DMS53 treated with DMSO at 0.1 percent for 48 hours (cell line): ENCODE data around the gene SPRY1.
A peak's percentile ranks its signal among the peaks of the same experiment; 100 is the strongest.

ENCODE experiments used
- DNase-seq: peaks from one replicate; lab custom pipeline; 2025; ENCODE audit not compliant: unreplicated experiment; lab: John Stamatoyannopoulos, UW

Gene SPRY1

DNA sequence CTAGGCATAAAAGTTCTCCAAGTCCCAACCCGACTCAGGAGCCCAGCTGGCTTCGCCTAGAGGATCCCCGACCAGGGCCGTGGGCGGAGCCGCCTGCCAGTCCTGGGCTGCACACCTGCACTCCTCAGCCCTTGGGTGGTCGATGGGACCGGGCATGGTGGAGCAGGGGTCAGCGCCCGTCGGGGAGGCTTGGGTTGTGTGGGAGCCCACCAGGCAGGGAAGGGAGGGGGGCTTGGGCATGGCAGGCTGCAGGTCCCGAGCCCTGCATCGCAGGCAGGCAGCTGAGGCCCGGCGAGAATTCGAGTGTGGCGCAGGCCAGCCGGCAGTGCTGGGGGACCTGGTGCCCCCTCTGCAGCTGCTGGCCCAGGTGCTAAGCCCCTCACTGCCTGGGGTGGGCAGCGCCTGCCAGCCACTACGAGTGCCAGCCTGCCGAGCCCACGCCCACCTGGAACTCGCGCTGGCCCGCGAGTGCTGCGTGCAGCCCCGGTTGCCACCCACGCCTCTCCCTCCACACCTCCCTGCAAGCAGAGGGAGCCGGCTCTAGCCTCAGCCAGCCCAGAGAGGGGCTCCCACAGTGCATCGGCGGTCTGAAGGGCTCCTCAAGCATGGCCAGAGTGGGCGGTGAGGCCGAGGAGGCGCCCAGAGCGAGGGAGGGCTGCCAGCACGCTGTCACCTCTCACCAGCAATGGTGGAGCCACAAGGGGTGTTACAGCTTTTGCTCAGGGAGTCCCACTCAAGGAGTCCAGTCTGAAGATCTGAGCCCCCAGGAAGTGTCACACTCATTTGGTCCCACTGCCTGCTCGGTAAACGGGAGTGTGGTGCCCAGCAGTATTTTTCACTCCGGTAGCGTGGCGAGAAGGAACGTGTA, 38.9 kb downstream of the SPRY1 start:
- DNase-seq = no peak

DNA sequence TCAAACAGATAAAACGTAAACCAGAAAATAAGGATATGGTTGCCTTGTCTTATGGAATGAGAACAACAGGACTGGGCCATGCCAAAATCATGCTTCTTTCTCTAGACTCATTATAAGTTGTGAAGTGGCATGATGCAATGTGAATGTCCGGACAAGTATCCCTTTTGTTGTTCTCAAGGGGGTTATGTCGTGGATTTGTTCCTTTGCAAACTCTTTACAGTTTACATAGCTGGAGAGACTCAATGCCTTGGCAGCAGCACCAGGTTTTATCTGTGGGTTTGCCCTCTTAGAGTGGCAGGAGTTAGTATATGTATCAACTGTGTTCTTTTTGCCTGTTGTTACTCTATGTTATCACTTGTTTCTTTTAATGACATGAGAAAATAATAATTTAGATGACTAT, 41.4 kb downstream of the SPRY1 start:
- DNase-seq = no peak

DNA sequence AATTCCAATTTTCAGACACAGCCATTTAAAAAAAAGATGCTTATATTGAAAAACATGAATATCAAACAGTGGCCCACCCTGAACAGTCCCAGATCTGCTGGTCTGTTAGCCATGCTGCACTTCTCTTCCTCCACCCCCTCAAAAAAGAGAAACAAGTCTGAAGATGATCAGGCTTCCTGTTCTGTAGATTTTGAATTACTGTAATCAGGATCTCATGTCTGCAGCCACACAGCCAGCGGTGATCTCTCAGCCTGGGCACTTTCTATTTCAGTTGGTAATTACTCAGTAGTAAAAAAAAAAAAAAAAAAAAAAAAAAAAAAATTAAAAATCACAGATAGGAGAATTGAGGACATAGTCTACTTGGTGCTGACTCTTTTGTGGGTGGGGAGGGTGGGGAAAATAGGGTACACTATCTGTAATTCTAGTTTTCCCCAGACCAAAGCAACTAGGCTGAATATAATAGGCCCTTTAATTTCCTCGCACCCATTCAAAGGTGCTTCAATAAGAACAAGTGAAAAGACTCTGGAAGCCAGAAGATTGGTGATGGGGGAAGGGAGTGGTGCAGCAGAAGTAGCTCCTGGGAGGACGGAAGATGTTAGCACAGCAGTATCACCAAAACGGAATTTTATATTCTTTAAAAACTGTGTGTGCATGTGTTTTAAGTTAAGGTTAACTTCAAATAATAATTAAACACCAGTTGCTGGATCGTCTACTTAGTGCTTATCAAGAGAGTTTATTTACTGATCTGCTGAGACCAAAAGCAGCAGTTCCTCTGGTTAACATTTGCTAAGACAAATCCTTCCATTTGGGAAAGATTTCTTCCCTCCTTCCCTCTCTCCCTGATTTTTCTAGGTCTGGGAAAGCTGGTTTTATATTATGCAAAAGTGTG, 47.0 kb downstream of the SPRY1 start:
- DNase-seq = no peak

DNA sequence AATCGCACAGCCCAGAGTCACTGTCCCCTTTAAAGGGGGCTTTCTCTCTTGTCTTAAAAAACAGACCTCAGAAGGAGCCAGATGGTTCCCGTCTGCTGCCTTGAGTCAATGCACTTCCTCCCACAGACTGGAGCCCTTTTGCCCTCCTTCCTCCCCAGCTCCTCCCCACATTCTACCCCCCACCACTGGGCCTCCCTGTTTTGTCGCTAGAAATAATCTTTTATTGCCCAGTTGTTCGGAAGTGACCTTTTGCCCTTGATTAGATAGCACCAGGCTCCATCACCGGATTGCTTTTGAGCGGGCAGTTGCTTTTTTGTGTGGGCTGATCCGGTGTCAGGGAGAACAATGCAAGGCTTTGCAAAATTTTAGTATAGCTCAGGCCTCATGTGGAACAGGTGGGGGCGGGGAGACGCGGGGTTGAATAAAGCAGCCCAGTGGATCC, 47.7 kb downstream of the SPRY1 start:
- no peak for DNase-seq

GRCh38 chr4:123446865-123447474, 50.4 kb downstream of the SPRY1 start:
- DNase-seq = no peak

DNA sequence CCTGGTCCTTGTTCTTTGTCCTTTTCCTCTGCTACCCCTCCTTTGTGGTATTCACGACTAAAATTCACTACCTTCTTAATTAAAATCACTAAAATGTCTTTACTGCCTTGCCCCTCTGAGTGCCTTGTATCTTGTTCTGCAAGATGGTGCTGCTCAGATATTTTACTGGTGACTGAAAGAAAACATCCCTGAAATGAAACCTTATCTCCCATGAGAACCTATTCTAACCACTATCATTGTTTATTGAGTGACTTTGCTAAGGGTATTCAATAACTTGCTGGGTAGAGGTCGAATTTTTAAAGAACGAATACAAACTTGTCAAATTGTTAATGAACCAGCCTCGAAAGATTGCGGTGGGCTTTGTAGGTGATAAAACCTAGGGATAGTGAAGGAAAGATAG, 52.8 kb downstream of the SPRY1 start:
- no peak for DNase-seq

- DNase-seq = no peak
Measured at GRCh38 chr4:123449780-123450179, 53.2 kb downstream of the SPRY1 start.

DNA sequence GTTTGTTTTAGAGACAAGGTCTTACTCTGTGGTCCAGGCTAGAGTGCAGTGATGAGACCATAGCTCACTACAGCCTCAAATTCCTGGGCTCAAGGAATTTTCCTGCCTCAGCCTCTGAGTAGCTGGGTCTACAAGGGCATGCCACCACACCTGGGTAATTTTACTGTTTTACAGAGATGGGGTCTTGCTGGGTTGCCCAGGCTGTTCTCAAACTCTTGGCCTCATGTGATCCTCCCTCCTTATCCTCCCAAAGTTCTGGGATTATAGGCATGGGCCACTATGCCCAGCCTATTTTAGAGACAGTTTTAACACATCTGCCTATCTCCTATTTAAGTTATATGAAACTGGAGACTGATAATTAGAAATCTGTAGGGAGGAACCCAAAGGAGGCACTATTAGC, 53.8 kb downstream of the SPRY1 start:
- DNase-seq = no peak

GRCh38 chr4:123452616-123453015, 56.0 kb downstream of the SPRY1 start:
- DNase-seq = peak; percentile 29

DNA sequence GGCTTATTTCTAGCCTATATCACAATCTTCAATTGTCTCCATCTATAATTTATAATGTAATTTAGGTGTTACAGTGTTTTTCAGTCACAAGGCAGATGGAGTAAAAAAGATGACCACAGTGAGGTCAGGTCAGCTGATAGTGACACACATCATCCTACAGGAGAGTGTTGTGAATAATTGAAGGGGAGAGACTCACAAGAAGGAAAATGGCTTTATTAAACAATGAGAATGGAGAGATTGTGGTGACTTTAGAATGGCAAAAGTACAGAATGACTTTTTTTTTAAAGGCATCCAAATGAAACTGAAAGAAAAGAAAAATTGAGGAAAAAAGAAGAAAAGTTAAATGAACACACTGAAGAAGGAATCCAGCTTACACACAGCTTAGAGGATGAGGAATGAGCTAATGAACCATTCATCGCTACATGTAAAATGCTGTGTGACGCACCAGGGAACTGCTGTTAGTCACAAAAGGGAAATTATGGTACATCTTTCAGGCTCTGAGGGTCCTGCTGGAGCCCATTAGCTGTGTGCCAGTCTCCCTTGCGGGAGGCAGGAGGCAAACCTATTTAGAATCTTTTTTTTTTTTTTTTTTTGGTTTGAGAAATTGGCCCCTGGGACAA, 56.6 kb downstream of the SPRY1 start:
- DNase-seq = no peak
